GM19452 (cell line): ENCODE results near the gene TMSB10.

Experiments used
- ATAC-seq: cut with Tn5 transposase; IDR thresholded peaks from one replicate; pipeline ENCODE4 v1.9.1; 2021; ENCODE audit not compliant: unreplicated experiment

TMSB10 gene

GRCh38 chr2:84879584-84880394, 25.7 kb upstream of the TMSB10 start:
- ATAC-seq, result peak; percentile 66

- no peak for ATAC-seq
Observed at GRCh38 chr2:84880395-84880644, 25.1 kb upstream of the TMSB10 start.

GRCh38 chr2:84880645-84881521, 24.6 kb upstream of the TMSB10 start, which contains the start of gene TRABD2A:
Gene TRABD2A (minus strand): TSS chr2:84881084. CDS start chr2:84881039, 45 bp downstream.
- no peak for ATAC-seq

GRCh38 chr2:84881581-84882413, 23.7 kb upstream of the TMSB10 start:
- peak; percentile 71 for ATAC-seq

GRCh38 chr2:84882414-84882738, 23.1 kb upstream of the TMSB10 start:
- no peak for ATAC-seq

GRCh38 chr2:84882775-84883550, 22.5 kb upstream of the TMSB10 start:
- ATAC-seq, result no peak

- no peak for ATAC-seq
Observed at GRCh38 chr2:84884449-84884848, 21.0 kb upstream of the TMSB10 start.

GRCh38 chr2:84885111-84885510, 20.3 kb upstream of the TMSB10 start:
- ATAC-seq, result no peak

- no peak for ATAC-seq
Observed at GRCh38 chr2:84886791-84887190, 18.7 kb upstream of the TMSB10 start.

GRCh38 chr2:84888401-84889276, 16.8 kb upstream of the TMSB10 start:
- peak; percentile 99 for ATAC-seq

- ATAC-seq, result no peak
Observed at GRCh38 chr2:84889332-84889731, 16.1 kb upstream of the TMSB10 start.

- ATAC-seq, result no peak
Observed at GRCh38 chr2:84891355-84892010, 14.0 kb upstream of the TMSB10 start.

GRCh38 chr2:84894131-84894586, 11.3 kb upstream of the TMSB10 start:
- no peak for ATAC-seq

GRCh38 chr2:84894758-84895520, 10.5 kb upstream of the TMSB10 start:
- ATAC-seq, result no peak

- no peak for ATAC-seq
Observed at GRCh38 chr2:84896567-84896966, 8.9 kb upstream of the TMSB10 start.

- ATAC-seq, result no peak
Observed at GRCh38 chr2:84897773-84898172, 7.7 kb upstream of the TMSB10 start.

- ATAC-seq, result no peak
Observed at GRCh38 chr2:84899304-84900204, 5.9 kb upstream of the TMSB10 start.
